NT2/D1 (cell line): Measurements from ENCODE around the gene KANK2.

Source experiments
- YY1 ChIP-seq: IDR thresholded peaks from 2 replicates; pipeline ENCODE4 v1.6.1; 2011; ENCODE audit not compliant: insufficient read length, insufficient read depth
- ZNF274 ChIP-seq: IDR thresholded peaks from 2 replicates; pipeline ENCODE4 v1.6.1; 2011; ENCODE audit warnings: mild to moderate bottlenecking, low read depth, low read length

DNA sequence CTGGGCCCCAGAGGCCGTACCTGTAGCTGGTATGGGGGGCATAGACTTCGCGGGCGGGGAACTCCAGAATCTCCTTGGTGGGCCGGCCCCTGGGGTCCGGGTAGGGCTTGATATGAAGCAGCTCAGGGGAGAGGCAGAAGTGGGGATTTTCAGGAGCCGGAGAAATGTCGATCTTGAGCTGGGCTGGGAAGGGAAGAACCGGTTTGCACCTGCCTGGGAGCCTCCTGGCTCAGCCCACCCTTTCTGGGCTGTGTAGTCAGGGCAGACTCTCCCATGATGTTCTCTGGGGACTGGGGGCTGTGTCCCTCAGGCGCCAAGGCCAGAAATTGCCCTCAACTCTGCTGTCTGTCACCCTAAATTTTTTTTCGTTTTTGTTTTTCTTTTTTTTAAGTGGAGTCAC lies 44.7 kb upstream of the KANK2 start:
- TF ChIP-seq ZNF274 (no peak), YY1 (no peak)
